NCI-H510A (cell line): ENCODE results near the gene RAP1A.
"Not testable (repeated sequence)": the region's sequence is repeated elsewhere in the genome, so short reads cannot be mapped to it uniquely, and the experiment has no call there.

Source experiments
- DNase-seq: peaks from one replicate; lab custom pipeline; 2025; lab: John Stamatoyannopoulos, UW

The RAP1A gene

DNA sequence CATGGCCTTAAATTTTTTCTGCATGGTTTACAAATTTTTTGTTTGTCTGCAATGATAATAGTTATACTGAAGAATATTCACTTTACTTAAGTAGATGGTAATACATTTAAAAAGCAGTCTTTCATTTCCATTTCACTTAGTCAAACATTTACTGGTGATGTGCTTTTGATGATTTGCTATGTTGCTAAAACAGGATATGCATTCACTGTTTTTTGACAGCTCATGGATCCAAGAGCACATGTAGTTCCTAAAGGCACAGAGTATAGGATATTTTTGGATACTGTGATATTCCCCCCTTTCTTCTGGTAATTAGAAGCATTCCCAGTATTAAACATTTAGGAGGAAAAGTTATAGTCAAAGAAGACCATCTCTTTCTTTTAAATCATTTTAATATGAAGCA, 45.9 kb downstream of the RAP1A start:
- DNase-seq, result no peak

DNA sequence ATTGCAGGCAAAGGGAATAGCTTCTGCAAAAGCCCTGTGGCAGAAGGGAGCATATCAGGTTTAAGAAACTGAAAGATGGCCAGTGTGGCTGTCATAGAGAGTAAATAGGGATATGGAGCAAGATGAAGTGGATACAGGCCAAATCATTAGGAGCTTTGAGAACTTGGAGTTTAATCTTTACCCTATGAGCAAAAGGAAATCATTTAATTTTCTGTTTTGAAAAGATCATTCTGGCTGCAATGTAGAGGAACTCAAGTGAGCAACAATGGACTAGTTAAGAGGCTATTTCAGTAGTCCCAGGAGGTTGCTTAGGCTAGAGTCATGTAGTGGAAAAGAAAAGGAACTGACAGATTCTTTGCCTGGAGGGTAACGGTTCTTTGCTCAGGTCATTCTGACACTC, 47.2 kb downstream of the RAP1A start:
- DNase-seq, result no peak

DNA sequence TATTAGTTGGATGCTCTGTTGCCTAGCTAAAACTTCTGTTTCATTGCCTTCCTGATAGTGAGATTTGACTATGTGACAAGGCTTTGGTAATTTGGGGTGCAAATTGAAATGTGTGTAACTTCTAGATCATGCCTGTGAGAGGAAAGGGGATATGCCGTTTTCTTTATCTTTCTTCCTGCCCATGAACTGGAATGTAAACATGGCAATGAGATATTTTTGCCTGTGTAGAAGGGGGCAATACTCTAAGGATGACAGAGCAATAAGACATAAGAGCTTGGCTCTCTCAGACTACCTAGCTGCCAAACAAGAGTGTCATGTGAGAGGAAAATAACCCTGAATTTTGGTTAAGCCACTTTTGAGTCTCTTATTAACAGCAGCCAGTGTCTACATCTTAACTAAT, 49.7 kb downstream of the RAP1A start:
- no peak for DNase-seq

DNA sequence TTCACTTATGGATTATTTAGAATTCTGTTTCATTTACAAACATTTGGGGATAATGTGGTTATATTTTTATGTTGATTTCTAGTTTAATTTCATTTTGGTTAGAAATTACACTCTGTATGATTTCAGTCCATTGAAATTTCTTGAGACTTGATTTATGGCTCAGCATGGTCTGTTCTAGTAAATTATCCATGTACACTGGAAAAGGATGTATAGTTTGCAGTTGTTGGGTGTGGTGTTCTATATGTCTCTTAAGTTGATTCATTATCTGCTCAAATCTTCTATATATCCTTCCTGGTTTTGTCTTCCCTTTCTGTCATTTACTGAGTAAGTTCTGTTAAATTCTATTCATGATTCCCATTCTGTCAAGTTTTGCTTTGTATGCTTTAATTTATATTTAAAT, 52.3 kb downstream of the RAP1A start:
- no peak for DNase-seq

DNA sequence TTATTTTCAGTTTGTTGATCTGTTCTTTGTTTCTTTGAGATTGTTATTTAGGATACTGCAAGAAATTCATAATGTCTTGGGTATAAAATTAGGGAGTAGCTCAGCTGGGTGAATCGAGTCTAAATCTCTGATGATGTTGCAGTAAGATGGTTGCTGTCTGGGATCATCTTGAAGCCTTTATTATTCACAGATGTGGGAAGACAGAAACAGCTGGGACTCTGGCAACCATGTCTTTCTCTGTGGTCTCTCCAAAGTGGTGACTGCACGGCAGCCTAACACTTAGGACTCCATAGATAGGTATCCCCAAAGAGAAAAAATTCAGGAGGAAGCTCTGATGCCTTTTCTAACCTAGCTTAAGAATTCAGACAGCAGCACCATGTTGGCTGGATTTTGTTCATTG, 52.7 kb downstream of the RAP1A start:
- no peak for DNase-seq

DNA sequence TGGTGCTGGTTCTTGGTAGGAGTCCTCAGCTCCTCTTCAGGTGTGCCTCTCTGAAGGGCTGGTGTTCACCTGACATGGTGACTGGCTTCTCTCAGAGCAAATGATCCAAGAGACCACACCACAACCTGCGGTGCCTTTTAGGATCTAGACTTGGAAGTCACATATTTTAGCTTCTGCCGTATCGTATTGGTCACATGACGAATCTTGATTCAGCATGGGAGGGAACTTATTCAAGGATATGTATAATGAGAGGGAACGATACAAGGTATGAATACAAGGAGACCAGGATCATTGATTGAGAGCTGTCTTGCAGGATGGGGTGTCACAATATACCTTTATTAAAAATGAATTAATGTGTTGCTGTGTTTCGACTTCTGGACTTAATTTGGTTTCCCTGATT, 58.0 kb downstream of the RAP1A start:
- DNase-seq, result no peak

DNA sequence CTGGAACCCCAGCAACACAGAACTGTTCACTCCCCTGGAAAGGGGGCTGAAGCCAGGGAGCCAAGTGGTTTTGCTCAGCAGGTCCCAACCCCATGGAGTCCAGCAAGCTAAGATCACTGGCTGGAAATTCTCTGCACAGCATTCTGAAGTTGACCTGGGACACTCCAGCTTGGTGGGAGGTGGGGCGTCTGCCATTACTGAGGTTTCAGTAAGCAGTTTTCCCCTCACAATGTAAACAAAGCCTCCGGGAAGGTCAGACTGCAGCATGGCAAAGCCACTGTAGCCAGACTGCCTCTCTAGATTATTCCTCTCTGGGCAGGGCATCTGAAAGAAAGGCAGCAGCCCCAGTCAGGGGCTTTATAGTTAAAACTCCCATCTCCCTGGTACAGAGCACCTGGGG, 60.0 kb downstream of the RAP1A start:
- no peak for DNase-seq

DNA sequence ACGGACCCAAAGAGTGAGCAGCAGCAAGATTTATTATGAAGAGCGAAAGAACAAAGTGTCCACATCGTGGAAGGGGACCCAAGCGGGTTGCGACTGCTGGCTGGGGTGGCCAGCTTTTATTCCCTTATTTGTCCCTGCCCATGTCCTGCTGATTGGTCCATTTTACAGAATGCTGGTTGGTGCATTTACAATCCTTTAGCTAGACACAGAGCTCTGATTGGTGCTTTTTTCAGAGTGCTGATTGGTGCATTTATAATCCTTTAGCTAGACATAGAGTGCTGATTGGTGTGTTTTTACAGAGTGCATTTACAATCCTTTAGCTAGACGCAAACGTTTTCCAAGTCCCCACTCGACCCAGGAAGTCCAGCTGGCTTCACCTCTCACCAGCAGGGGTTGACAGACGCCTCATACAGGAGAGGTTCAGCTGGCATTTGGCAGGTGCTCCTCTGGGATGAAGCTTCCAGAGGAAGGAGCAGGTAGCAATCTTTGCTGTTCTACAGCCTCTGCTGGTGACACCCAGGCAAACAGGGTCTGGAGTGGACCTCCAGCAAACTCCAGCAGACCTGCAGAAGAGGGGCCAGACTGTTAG, 60.7 kb downstream of the RAP1A start:
- DNase-seq, result not testable (repeated sequence)

DNA sequence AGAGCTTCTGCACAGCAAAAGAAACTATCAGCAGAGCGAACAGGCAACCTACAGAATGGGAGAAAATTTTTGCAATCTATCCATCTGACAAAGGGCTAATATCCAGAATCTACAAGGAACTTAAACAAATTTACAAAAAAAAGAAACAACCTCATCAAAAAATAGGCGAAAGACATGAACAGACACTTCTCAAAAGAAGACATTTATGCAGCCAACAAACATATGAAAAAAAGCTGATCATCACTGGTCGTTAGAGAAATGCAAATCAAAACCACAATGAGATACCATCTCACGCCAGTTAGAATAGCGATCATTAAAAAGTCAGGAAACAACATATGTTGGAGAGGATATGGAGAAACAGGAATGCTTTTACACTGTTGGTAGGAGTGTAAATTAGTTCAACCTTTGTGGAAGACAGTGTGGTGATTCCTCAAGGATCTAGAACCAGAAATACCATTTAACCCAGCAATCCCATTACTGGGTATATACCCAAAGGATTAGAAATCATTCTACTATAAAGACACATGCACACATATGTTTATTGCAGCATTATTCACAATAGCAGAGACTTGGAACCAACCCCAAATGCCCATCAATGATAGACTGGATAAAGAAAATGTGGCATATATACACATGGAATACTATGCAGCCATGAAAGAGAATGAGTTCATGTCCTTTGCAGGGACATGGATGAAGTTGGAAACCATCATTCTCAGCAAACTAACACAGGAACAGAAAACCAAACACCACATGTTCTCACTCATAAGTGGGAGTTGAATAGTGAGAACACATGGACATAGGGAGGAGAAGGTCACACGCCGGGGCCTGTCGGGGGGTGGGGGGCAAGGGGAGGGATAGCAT, 65.9 kb downstream of the RAP1A start:
- DNase-seq, result not testable (repeated sequence)

DNA sequence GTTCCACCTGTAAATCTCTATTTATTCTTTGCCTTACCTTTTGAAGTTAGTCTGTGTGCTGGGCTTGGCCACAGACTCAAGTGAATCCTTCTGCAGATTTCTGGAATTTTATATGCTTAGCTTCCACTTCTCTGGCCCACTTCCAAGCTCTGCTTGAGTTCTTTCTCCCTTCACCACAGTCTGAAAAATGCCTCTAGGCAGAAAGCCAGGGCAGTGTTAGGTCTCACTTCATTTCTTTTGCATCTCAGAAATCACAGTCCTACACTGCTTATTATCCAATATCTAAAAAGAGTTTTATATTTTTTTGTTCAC, 70.7 kb downstream of the RAP1A start:
- no peak for DNase-seq

DNA sequence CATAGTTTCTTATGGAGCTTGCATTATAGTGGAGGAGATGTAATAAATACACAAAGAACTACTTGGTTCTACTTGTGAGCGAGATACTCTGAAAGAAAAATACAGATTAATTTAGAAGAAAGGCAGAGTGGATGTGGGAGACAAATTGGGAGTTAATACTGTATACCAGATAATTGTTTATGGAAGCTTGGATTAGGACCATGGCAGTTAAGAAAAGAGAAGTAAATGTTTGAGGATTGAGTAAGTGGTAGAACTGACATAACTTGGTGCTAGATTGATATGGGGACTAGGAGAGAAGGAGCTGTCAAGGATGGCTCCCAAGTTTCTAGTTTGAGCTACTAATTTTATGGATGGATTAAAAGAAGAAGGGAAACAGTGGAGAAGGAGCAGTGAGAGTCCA, 72.3 kb downstream of the RAP1A start:
- no peak for DNase-seq

DNA sequence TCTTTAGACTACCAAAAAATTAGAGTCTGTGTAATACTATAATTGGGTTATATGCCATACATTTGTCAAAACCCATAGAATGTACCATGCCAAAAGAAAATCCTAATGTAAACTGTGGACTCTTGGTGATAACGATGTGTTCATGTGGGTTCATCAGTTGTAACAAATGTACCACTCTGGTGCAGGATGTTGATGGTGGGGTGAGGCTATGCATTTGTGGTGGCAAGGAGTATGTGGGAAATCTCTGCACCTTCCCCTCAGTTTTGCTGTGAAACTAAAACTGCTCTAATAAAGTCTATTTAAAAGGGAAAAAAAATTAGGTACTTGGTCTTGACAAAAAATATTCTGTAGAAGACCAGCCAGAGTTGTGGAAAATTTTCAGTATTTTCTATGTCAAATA, 76.2 kb downstream of the RAP1A start:
- DNase-seq, result no peak

DNA sequence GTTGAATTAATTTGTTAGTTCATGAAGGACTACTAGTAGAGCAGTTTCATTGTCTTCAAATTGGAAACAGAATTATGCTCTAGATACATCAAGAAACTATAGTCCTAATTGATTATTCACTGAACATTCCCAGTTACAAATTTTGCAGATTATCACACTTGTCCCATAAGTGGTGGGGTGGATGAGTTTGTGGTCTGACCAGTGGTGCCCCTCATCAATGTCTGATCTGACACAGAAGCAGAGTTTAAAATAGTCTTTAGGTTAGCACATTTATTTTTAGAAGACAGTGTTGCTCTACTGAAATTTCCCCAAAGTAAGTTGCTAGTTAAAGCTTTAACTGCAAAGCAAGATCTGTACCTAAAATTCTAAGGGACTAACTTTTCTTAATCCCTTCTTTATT, 76.7 kb downstream of the RAP1A start:
- DNase-seq, result no peak

DNA sequence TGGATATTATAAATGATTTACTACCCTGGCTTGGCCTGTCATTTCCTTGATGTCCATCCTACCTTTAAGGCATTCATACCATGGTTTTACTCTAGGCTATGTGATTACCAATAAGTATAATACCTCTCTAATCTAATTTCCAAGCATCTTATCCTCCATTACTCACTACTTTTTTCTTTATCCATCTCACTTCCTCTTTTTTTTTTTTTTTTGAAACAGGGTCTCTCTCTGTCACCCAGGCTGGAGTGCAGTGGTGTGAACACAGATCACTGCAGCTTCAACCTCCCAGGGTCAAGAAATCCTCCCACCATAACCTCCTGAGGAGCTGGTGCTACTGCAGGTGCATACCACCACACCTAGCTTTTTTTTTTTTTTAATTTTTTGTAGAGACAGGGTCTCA, 79.7 kb downstream of the RAP1A start:
- DNase-seq, result no peak

DNA sequence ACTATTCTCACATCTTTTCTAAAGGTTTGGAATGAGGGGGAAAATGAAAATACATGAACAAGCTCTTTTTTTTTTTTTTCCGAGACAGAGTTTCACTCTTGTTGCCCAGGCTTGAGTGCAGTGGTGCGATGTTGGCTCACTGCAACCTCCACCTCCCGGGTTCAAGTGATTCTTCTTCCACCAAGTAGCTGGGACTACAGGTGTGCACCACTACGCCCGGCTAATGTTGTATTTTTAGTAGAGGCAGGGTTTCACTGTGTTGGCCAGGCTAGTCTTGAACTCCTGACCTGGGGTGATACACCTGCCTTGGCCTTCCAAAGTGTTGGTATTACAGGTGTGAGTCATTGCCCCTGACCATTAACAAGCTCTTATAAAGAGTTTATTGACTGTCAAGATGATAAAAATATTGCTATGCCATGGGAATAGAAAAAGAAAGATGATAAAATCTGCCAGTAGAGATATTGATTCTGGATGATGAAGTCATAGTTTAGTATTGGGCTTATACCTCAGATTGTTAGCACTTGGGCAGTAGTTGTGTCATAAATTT, 83.0 kb downstream of the RAP1A start:
- no peak for DNase-seq

DNA sequence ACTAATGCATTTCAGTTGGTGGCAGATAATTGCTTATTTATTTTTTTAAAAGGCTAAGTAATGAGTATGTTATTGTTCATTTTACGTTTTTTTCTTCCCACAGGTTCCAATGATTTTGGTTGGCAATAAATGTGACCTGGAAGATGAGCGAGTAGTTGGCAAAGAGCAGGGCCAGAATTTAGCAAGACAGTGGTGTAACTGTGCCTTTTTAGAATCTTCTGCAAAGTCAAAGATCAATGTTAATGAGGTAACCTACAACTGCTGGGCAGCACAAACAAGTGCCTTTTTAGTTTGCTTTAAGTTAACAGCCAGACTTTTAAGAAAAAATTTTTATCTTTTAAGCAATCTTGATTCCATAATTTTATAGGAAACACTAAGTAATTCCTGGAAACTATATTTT, 84.7 kb downstream of the RAP1A start:
- no peak for DNase-seq

DNA sequence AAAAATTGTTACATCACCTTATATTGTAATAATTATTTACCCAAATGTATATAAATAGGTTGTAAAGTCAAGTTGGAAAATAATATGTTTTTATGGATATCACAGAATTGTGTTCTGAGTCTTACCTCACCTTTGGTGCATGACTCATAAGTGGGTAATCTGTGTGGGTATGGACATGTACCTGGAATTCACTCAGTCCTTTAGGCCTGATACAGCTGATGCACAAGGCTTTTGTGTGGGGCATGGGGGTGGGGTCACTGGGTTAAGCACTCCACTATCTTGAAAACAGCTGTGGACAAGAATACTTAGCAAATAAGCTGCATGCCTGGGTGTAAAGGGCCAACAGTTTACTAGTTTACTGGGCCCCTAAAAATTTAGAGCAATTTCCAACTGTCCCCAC, 85.2 kb downstream of the RAP1A start:
- DNase-seq, result no peak

DNA sequence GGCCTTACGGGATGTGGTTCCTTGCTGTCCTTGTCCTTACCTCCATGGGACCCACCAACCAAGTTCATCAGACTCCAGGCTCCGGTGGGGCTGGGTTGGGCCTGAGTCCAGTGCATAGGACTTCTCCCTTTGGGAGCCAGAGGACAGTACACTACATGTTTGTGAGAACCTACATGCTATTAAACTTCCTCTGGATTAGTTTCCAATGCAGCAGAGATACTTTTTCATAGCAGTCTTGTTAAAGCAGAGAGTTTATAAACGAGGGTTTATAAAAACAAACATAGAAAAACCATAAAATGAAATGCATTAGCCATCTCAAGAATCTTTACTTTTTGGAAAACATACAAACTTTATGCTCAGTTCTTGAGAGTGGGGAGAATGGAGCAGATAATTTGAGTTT, 86.3 kb downstream of the RAP1A start:
- no peak for DNase-seq

DNA sequence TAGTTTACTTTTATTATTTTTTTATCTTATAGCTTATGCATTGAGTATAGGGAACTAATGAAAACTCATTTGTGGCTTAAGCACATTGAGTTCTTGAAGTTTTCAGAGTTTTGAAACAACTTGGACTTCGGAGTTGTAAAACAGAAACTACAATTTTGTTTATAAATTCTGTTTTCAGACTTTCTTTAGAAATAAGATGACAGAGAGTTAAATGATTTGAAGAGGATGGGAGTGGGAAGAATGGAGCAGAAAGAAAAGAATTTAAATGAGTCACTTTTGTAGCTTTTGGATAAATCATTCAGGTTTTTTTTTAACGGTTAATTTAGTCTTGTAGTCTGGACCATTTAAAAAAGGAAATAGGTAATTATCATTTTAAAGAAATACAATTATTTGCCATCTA, 87.3 kb downstream of the RAP1A start:
- DNase-seq, result no peak

DNA sequence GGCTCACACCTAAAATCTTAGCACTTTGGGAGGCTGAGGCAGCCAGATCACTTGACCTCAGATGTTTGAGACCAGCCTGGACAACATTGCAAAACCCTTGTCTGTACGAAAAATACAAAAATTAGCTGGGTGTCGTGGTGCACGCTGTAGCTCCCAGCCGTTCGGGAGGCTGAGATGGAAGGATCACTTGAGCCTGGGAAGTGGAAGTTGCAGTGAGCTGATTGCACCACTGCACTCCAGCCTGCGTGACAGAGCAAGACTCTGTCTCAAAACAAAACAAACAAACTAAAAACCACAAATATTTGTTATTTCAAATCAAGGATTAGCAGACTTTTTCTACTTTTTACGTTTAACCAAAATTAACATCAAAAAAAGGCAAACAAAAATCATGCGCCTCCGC, 88.3 kb downstream of the RAP1A start:
- DNase-seq, result no peak

DNA sequence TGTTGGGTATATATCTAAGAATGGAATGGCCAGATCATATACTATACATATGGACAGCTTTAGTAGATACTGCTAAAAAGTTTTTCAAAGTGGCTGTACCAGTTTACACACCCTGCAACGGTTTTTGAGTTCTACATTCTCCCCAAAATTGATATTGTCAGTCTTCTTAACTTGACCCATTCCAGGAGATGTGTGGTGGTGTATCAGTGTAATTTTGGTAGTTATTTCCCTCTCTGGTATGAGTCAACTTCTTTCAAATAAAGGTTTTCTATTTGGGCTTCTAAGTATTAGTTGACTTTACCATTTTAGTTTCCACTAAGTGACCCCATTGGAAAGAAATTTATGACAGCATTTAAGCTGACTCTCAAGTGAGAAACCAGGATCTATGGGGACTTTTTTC, 90.4 kb downstream of the RAP1A start:
- DNase-seq, result no peak

DNA sequence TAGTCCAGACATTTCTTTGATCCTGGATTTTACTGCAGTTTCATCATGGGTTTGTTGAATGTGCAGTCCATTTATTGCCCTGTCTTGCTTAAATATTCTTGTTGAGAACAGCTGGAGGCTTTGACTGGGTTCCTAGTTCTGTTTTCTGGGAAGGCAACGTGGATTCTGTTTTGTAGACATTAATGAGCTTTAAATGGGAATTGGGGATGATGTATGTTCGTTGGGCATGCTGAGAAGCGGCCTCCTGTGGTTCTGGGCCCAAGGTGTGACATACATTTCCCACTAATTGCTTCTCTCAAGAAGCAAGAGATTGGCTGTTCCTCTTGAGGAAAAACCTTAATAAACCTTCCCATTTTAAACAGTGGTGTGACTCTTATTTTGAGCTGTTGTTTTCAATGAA, 96.7 kb downstream of the RAP1A start:
- DNase-seq, result no peak

DNA sequence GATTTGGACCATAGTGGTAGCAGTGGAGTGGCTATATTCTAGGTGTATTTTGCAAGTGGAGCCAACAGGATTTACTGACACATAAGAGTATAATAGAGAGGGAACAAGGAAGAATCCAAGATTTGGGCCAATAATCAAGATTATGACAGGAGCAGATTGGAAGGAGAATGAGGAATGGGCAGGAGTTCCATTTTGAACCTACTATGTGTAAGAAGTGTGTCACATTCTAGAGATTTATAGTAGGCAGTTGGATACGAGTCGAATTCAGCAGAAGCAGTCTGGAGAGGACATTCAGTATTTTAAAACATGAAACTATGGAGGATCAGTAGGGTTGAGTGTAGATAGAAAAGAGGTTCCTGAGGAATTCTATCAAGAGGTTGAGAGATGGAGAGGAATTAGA, 97.9 kb downstream of the RAP1A start:
- DNase-seq, result no peak

DNA sequence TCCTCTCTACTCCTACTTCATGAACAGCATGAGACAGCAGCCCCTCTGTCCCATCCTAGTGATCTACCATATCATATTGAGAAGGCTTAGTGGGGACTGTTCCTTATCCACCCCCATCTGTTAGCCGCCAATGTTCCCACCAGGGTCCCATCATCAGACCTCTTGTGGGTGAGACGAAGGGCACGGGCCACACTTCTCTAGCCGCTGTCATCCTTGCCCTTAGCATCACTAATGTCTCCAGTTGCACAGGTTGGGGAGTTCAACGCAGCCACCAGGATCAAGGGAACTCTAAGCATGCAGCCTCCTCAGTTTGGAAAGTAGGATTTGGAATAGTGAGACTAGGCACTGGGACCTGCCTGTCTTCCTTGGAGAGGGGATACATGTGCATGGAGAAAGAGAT, 99.5 kb downstream of the RAP1A start:
- no peak for DNase-seq
